HUES64 (cell line): ENCODE measurements around the gene ISL2.
"Not testable (repeated sequence)": the region's sequence is repeated elsewhere in the genome, so short reads cannot be mapped to it uniquely, and the experiment has no call there.

ENCODE experiments used
- H3K27ac ChIP-seq: 2 replicates; pipeline ENCODE4 v1.7.0; 2013; ENCODE audit warnings: low read depth, low read length, inconsistent platforms
- H3K27me3 ChIP-seq: 2 replicates; pipeline ENCODE4 v1.6.1; 2013; ENCODE audit warnings: mild to moderate bottlenecking, low read length; ENCODE audit not compliant: insufficient read depth
- H3K36me3 ChIP-seq: 2 replicates; pipeline ENCODE4 v1.6.1; 2013; ENCODE audit warnings: mild to moderate bottlenecking, low read length; ENCODE audit not compliant: insufficient read depth
- H3K4me1 ChIP-seq: 2 replicates; pipeline ENCODE4 v1.6.1; 2013; ENCODE audit warnings: mild to moderate bottlenecking, low read length, moderate library complexity; ENCODE audit not compliant: insufficient read depth
- H3K4me3 ChIP-seq: 2 replicates; pipeline ENCODE4 v1.5.1; 2013; ENCODE audit warnings: mild to moderate bottlenecking, low read length, moderate library complexity
- H3K9ac ChIP-seq: 2 replicates; pipeline ENCODE4 v1.6.1; 2013; ENCODE audit warnings: mild to moderate bottlenecking, low read depth, low read length
- H3K9me3 ChIP-seq: 2 replicates; pipeline ENCODE4 v1.6.1; 2013; ENCODE audit warnings: low read depth, low read length; ENCODE audit not compliant: insufficient read depth
- WGBS: fragments of 150-250, 120-280 bp; methylation state at CpG from one replicate; pipeline ENCODE4 v1.1.7; 2013; ENCODE audit warnings: missing lambda C conversion rate; 5-methylcytosine and 5-hydroxymethylcytosine counted together

Gene ISL2

DNA sequence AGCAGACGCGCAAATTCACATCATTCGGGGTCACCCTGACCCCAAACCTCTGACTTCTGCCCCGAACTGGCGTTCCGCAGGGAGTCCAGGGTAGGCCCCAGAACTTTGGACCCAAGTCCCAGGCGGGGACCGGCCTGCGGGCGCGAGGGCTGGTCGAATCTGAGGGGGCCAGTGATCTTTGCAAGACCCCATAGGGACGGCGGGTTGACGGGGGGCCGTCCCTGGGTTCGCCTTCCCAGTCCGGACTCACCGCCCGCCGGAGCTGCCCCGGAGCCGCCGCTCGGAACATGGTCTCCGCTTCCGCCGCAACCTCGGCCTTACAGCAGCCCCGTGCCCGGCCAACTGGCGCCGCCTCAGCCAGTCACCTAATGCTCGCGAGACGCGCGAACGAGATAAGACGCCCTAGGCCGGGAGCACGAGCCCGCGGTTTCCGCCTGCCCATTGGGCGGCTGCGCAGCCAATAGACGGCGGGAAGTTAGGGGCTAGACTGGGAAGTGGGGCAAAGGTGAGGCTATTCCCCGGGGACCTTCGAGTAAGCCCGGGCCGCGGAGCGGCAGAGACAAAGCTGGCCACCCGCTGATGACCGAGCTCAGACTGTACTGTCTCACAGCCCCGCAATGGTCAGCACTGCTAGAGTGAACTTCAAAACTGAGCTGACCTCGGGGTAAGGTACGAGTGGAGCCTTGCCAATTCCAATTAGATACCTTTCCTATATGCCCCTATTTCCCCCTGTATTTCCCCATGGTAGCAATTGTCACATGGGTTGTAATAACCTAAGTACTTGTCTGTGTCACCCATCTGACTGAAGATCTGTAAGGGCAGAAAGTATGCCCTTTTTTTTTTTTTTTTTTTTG, 25.2 kb upstream of the ISL2 start, which contains the start of gene ETFA:
ETFA (minus strand) TSS at position 370 of the 854 bp plus-strand sequence; CDS start at position 289, 81 bp downstream.
- Histone ChIP-seq H3K9ac (peak within 1 kb of the TSS; percentile 96), H3K4me3 (peak within 1 kb of the TSS; percentile 97), H3K27me3 (0 out of 2 replicates have a peak, but pooled peaks cover 4% of the 10 kb centered on the region), H3K4me1 (no peaks in the 10 kb centered on the region; the same call in none of the 2 replicates), H3K9me3 (no peaks in the 10 kb centered on the region), H3K36me3 (no peaks in the 10 kb centered on the region), H3K27ac (peak within 1 kb of the TSS; percentile 74; the same call in 1 of the 2 replicates)
- WGBS: 1% methylated on average over 60 of the region's 60 CpGs

DNA sequence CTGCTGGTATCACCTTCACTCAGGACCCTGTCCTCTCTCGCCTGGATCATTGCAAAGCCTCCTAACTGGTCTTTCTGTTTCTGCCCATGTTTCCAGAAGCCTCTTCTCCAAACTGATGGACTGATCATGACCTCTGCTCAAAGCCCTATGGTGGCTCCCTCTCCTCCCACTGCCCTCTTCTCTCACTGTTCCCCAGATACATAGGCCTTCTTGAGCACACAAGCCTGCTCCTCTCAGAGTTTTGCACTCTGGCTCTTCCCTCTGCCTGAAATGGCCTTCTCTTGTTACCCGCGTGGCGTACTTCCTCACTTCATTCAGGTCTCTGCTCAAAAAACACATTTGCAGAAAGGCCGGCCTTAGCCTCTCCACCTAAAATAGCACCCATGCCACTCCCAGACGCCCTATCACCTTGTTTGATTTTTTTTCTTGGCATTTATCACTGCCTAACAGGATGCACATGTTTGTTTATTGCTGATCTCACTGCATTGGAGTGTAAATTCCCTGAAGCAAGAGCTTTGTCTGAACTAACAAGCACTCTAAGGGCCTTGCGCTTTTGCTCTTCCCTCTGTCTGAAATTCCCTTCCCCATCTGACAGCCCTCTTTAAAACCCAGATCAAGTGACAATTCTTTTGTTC, 23.9 kb upstream of the ISL2 start:
- H3K27ac ChIP-seq: no peak overlapping the region
- 80% methylated on average over 7 of the region's 7 CpGs for WGBS
- 0 out of 2 replicates have a peak, but pooled peaks cover 4% of the 10 kb centered on the region for H3K27me3 ChIP-seq
- H3K9me3 ChIP-seq: no peaks in the 10 kb centered on the region
- H3K36me3 ChIP-seq: no peaks in the 10 kb centered on the region
- H3K4me3 ChIP-seq: no peak overlapping the region
- H3K4me1 ChIP-seq: no peaks in the 10 kb centered on the region; the same call in none of the 2 replicates
- H3K9ac ChIP-seq: no peak overlapping the region

DNA sequence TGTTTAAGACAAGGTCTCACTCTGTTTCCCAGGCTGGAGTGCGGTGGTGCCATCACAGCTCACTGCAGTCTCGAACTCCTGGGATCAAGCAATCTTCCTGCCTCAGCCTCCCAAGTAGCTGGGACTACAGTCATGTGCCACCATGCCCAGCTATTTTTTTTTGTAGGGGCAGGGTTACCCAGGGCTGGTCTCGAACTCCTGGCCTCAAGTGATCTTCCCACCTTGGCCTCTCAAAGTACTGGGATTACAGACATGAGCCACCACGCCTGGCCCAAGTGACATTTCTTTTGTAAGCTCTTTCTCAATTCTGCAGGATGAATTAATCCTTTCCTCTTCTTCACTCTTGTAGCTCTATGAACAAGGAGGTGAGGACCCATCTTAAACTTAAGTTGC, 23.4 kb upstream of the ISL2 start:
- not testable (repeated sequence) for H3K27ac ChIP-seq, H3K36me3 ChIP-seq, H3K27me3 ChIP-seq, H3K4me3 ChIP-seq, H3K9ac ChIP-seq, H3K4me1 ChIP-seq, H3K9me3 ChIP-seq
- 90% methylated on average over 4 of the region's 4 CpGs for WGBS

DNA sequence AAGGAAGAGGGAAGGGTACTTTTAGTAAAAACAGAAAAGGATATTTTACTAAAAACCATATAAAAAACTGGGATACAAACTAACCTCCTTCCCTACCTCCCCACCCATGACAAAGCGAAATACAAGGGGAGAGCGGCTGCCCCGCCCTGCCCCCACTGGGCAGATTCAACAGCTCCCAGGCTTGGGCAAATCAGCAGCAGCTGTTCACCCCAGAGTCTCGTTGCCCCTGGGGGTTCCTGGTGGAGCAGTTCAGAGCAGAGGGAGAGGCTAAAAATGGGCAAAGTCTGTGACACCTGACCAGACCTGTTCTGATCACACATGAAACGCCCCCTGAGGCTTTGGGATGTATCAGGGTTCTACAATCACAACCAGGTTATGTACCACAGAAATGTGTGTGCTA, 22.8 kb upstream of the ISL2 start:
- 76% methylated on average over 5 of the region's 5 CpGs for WGBS
- Histone ChIP-seq H3K27ac (no peak overlapping the region), H3K9me3 (no peaks in the 10 kb centered on the region), H3K36me3 (no peaks in the 10 kb centered on the region), H3K9ac (no peak overlapping the region), H3K4me1 (no peaks in the 10 kb centered on the region; the same call in none of the 2 replicates), H3K27me3 (0 out of 2 replicates have a peak, but pooled peaks cover 4% of the 10 kb centered on the region), H3K4me3 (no peak overlapping the region)

DNA sequence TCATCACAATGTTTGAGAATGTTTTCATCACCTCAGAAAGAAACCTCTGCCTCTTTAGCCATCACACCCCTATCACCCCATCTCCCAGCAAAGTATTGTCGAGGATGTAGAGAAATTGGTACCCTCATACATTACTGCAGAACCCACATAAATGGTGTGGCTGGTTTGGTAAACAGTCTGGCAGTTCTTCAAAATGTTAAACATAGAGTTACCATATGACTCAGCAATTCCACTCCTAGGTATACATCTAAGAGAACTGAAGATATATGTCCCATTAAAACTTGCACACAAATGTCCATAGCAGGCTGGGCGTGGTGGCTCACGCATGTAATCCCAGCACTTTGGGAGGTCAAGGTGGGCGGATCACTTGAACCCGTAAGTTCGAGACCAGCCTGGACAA, 16.6 kb upstream of the ISL2 start:
- no peaks in the 10 kb centered on the region for H3K36me3 ChIP-seq
- no peaks in the 10 kb centered on the region for H3K27me3 ChIP-seq
- WGBS: 96% methylated on average over 6 of the region's 6 CpGs
- no peaks in the 10 kb centered on the region for H3K4me1 ChIP-seq
- no peak overlapping the region for H3K27ac ChIP-seq
- no peak overlapping the region for H3K9ac ChIP-seq
- H3K9me3 ChIP-seq: no peaks in the 10 kb centered on the region
- H3K4me3 ChIP-seq: no peak overlapping the region

GRCh38 chr15:76321171-76321570, 15.4 kb upstream of the ISL2 start:
- 79% methylated on average over 10 of the region's 10 CpGs for whole genome bisulfite sequencing
- Histone ChIP-seq H3K36me3 (no peaks in the 10 kb centered on the region), H3K27me3 (no peaks in the 10 kb centered on the region), H3K4me1 (no peaks in the 10 kb centered on the region), H3K27ac (no peak overlapping the region), H3K9ac (no peak overlapping the region), H3K9me3 (no peaks in the 10 kb centered on the region), H3K4me3 (no peak overlapping the region)

DNA sequence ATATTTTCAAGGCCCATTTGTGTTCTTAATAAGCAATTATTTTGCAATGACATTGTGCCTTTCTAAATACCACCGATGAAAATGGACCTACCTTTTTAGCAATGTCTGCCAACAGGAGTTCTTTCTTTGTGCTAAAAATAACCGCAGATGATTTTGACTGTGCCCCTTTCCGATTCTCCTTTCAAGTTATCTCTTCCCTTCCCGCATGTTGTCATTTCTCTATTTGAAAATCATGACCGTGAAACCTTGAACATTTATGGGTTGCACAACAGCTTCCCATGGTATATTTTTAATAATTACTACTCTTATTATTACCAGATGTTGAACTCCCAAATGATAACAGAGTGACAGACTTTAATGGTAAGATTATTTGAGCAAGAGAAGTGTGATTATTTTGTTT, 15.0 kb upstream of the ISL2 start:
- no peaks in the 10 kb centered on the region for H3K36me3 ChIP-seq
- no peak overlapping the region for H3K9ac ChIP-seq
- H3K9me3 ChIP-seq: no peaks in the 10 kb centered on the region
- no peak overlapping the region for H3K27ac ChIP-seq
- H3K4me1 ChIP-seq: no peaks in the 10 kb centered on the region
- H3K27me3 ChIP-seq: no peaks in the 10 kb centered on the region
- H3K4me3 ChIP-seq: no peak overlapping the region
- 96% methylated on average over 5 of the region's 5 CpGs for WGBS

- Histone ChIP-seq H3K9ac (no peak overlapping the region), H3K36me3 (no peaks in the 10 kb centered on the region), H3K27me3 (no peaks in the 10 kb centered on the region), H3K27ac (no peak overlapping the region), H3K4me1 (no peaks in the 10 kb centered on the region), H3K9me3 (no peaks in the 10 kb centered on the region), H3K4me3 (no peak overlapping the region)
- WGBS: 88% methylated on average over 2 of the region's 3 CpGs
Measured at GRCh38 chr15:76324066-76324465, 12.5 kb upstream of the ISL2 start.

DNA sequence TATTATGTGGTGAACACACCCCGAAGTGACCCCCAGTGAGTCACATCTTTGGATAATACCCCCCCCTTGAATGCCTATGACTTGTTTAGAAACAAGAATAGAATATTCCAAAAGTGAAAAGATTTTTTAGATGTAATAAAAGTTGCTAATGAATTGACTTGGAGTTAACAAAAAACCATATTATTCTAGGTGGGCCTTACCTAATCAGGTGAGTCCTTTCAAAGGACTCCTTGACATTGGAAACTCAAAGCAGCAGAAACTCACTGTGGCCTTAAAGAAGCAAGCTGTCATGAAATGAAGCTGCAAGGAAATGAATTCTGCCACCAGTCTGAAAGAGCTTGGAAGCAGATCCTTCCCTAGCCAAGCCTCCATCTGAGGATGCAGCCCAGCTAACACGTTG, 10.9 kb upstream of the ISL2 start:
- H3K9ac ChIP-seq: no peak overlapping the region
- no peak overlapping the region for H3K4me3 ChIP-seq
- no peaks in the 10 kb centered on the region for H3K4me1 ChIP-seq
- H3K27ac ChIP-seq: no peak overlapping the region
- H3K9me3 ChIP-seq: no peaks in the 10 kb centered on the region
- no peaks in the 10 kb centered on the region for H3K36me3 ChIP-seq
- H3K27me3 ChIP-seq: no peaks in the 10 kb centered on the region
- 84% methylated on average over 2 of the region's 2 CpGs for WGBS

DNA sequence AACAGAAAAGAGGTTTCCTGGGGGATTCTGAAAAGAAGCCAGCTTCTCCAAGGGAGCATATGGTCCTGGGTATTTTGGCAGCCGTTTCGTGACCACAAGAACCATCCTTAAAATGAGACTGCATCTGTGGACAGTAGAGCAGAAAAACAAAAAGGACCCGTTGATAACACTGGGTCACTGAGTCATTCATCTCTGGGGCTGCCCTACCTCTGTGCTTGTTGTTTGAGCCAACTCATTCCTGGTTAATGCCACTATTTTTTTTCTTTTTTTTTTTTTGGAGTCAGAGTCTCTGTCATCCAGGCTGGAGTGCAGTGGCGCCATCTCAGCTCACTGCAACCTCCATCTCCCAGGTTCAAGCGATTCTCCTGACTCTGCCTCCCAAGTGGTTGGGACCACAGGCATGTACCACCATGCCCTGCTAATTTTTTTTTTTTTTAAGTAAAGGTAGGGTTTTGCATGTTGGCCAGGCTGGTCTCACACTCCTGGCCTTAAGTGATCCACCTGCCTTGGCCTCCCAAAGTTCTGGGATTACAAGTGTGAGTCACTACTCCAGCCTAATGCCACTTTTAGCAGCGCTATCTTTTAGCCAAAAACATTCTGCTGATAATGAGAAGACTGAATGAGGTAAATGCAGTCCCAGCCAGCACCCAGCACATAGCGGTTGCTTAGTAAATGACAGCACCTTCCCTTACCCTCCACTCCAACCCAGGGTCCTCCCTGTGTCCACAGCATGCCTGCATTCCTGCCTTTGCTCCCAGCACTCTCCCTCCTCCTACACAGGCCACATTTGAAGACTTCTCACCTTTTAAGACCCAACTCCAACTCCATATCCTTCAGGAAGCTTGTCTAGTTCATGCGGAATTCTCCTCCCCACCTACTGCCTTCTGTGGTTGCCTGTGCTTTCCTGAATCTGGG, 9.1 kb upstream of the ISL2 start:
- no peaks in the 10 kb centered on the region for H3K9me3 ChIP-seq
- H3K27ac ChIP-seq: no peak overlapping the region
- no peaks in the 10 kb centered on the region for H3K36me3 ChIP-seq
- no peaks in the 10 kb centered on the region for H3K4me1 ChIP-seq
- H3K27me3 ChIP-seq: no peaks in the 10 kb centered on the region; the same call in 1 of the 2 replicates
- H3K4me3 ChIP-seq: no peak overlapping the region
- no peak overlapping the region for H3K9ac ChIP-seq
- WGBS: 85% methylated on average over 8 of the region's 8 CpGs
